Limb (tissue), 2 donors: ENCODE results near the gene SMU1.

Source experiments
- DNase-seq, 2 donors: peaks; one replicate each; pipeline ENCODE4 v3.0.0-alpha.2; 2016; ENCODE audit errors: extremely low spot score in 2 of 2

The SMU1 gene

DNA sequence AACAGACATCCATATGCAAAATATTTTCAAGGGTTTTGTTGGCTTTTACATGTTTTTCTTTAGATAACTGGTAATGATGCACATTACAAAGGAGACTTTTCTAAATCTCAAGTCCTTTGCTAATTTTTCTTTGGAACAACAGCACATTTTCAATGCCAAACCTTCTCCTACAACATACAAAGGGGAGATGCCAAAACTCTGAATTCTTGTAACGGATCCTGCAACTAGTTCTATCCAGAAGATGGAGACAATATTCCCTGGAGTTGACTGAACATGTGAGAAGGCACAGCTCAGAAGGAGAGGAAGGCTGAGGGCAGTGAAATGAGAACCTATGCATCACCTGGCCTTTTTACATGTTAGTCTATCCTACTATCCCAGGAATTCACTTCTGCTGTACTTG, 30.4 kb downstream of the SMU1 start:
- no peak for DNase-seq

DNA sequence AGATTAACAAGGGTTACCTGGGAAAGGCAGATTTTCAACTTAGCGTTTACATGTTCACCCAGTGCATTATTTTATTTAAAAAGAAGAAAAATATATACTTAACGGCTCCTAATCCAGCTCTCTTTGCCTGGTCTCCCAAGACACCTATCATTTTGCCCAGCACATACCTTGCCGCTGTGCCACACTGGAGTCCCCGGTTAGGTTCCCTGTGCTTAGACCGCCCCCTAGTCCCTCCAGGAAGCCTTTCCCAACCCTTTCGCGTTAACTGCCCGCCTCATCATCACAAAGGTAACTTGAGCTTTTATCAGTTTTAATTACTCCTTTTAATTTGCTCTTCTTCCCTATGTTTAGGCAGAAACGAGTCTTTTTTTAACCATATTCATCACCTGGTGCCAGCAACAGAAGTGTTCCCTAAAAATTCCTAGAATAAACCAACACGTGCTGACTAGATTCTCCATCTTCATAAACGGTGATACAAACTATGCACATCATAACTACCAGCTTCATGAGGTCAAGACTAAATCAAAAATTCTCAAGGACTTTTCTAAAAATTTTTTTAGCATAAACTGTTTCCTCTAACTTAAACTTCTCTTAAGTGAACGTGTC, 31.7 kb downstream of the SMU1 start:
- peak in 1 of 2 donors; percentile 58 for DNase-seq

DNA sequence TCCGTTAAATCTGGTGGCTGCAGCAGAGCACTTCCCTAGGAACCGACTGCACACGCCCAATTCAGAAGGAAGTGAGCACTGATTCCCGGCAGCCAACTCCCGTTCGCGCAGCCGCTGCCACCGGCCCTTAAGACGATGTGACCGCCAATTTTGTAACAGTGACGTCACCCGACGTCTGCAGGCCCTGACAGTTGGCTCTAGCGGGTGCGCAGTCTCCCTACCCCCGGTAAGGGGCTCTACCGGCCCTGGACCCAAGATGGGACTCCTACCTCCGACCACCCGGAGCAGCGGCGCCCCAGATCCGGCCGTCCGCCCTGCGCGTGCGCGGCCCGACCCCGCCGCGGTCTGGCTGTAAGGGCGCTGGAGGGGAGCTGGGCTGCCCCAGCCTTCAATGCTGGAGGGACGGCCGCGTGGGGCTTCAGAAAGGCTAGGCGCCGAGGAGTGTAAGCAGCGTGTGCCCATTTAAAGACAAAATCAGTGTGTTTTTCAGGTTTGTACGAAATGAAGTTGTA, 32.3 kb downstream of the SMU1 start:
- DNase-seq, result peak; percentile 86 to 89

DNA sequence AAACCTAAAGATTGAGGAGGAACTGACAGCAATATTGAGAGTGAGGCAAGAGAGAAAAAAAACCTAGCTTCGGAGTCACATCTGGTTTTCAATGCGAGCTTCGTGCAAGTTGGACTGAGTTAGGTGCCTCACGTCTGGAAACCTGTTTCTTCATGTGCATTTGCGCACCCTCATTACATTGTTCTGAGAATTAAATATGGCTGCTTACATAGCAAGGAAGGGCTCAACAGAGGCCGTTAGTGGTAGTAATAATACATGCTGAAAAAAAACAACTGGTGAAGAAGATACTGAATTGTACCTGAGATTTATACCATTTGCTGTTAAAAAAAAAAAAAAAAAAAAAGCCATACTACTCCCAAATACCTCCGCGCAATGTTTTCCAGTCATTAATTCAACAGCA, 32.8 kb downstream of the SMU1 start:
- no peak for DNase-seq

DNA sequence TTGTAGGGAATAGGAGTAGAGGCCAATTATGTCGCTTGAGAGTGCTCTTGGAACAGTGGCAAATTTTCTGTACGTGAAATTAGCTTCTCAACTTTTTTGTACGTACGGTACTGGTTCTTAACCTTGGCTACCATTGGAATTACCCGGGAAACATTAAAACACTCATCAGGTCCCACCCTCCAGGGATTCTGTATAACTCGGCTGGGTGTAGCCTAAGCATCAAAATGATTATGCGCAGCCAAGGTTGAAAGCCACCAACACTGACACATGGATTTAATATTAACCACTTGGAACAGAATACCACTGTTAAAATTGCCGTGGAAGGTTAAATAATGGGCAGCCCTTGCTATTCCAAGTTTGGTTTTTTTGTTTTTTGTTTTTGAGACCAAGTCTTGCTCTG, 34.0 kb downstream of the SMU1 start:
- no peak for DNase-seq

DNA sequence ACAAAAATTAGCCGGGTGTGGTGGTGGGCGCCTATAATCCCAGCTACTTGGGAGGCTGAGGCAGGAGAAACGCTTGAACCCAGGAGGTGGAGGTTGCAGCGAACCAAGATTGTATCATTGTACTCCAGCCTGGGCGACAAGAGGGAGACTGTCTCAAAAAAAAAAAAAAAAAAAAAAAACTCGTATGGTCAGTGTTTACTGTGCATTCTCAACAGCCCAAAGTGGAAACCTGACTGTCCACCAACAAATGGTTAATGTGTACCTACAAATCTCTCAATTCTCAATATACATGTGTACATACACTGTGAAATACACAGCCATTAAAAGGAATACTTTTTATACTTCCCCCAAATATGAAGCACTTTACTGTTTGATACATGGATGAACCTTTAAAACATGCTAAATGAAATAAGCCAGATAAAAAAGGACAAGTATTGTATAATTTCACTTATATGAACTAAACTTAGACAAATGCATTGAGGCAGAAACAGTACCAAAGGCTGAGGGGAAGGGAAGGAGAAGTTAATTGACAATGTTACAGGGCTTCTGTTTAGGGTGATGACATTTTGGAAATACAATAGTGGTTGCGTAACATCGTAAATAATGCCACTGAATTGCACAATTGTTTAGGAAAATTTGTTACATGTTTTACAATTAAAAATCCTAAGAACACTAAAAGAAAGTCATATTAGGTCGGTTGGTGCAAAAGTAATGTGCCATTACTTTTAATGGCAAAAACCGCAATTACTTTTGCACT, 34.9 kb downstream of the SMU1 start:
- DNase-seq, result no peak

DNA sequence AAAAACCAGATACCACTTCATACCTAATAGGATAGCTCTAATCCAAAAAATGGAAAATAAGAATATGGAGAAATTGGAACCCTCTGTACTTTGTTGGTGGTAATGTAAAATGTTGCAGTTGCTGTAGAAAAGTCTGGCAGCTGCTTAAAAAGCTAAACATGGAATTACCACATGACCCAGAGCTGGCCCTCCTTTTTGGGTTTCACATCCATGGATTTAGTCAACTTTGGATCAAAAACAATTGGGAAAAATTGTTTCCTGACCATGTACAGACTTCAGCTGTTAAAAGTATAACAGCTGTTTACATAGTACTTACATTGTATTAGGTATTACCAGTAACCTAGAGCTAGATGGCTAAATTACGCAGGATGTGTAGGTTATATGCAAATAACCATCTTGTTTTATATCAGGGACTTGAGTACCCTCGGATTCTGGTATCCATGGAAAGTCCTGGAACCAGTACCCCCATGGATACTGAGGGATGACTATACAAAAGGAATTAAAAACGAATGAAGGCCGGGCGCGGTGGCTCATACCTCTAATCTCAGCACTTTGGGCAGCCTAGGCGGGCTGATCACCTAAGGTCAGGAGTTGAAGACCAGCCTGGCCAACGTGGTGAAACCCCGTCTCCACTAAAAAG, 35.6 kb downstream of the SMU1 start:
- no peak for DNase-seq

DNA sequence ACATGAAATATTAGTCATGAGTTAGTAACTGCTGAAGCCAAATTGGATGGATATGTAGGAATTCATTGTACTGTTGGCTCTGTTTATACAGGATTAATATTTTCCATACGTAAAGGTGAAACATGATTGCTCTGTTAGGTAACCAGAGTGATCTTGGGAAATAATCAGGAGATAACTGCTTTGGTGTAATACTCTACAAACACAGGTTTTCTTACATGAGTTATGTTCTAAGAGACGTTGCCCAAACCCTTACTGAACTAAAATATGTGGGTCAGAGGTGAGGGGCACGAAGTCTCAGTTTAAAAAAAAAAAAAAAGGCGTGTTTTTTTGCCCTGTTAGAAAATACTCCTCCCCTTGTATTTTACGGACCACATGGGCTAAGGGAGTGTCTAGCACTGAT, 43.6 kb downstream of the SMU1 start:
- DNase-seq, result no peak

DNA sequence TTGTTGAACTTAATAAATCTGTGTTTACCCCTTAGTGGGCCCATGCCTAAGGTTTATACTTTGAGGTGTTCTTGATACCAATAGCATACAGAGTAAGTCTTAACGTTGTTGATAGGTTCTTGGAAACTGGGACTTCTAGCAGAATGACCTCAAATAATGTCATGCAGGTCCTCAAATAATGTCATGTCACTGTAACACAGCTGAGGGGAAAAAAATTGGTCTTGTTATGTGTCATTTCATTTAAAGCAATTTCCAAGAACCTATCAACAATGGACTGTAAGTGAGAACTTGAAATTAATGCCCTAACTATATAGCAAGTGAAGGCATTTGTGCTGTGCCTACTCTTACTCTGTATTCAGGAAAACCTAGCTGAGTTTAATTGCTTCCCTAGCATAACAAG, 44.2 kb downstream of the SMU1 start:
- DNase-seq, result no peak

DNA sequence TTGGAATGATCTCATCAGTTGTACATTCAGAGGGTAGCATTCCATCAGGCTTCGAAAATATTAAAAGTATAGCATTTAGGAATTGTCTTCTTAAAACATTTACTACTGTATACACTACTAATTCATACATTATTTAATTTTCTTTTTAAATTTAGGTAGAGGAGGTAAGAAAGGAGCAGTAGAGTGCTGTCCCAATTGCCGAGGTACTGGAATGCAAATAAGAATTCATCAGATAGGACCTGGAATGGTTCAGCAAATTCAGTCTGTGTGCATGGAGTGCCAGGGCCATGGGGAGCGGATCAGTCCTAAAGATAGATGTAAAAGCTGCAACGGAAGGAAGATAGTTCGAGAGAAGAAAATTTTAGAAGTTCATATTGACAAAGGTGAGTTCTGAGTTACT, 46.2 kb downstream of the SMU1 start:
- no peak for DNase-seq

DNA sequence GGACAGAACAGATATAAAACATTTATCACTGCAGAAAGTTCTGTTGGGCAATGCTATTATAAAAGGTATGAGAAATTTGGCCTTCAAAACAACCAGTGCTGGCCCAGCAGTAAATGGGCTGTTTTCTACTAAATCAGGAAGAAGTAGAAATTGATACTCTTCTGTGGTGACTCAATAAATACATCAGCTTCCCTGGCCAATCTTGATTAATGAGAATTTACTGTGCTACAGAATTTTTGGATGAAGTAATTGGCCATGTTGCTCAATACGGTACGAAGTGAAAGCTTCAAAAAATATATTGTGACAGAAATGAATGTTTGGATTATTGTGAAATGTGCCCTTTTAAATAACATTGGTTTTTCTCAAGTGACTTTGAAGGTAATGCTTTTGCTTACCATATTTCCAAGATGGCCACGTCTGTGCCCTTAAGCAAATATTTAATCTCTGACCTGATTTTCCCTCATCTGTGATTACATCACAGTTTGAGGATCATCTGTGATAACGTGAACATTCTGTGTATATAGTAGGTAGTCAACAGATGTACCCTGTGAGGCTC, 47.2 kb downstream of the SMU1 start:
- no peak for DNase-seq

DNA sequence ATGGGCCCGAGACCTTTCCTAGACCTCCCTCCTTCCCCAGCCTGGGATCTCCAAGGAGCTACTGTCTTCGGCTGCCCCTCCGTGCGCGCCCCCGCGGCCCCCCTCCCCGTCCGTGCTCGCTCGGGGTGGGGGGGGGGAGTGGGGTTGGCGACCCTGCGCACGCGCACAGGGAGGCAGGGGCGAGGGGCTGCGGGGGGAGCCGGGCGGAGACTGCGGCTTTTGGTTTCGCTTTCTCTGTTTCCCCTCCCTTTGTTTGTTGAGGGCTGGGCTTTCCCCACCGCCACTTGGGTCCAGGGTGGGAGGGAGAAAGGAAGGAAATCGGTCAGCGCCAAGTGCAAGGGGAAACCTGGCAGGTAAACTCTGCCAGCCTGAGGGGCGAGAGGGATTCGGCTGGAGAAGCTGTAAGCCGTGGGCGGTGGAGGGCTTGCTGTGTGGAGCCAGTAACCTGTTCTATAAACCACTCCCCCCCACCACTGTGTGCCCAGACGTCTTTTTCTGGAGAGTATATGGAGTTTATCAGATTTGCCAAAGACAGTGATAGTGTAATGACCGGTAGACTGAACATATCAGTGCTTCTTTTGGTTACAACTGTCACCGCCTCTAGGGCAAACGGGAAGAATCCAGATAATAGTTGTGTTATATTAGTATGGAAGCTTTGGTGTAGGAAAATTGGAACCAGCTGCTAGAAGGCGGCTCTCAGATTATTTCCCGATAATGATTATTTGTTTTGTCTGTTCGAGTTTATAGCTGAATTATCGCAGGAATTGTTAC, 50.7 kb downstream of the SMU1 start:
- peak; percentile 61 to 93 for DNase-seq

DNA sequence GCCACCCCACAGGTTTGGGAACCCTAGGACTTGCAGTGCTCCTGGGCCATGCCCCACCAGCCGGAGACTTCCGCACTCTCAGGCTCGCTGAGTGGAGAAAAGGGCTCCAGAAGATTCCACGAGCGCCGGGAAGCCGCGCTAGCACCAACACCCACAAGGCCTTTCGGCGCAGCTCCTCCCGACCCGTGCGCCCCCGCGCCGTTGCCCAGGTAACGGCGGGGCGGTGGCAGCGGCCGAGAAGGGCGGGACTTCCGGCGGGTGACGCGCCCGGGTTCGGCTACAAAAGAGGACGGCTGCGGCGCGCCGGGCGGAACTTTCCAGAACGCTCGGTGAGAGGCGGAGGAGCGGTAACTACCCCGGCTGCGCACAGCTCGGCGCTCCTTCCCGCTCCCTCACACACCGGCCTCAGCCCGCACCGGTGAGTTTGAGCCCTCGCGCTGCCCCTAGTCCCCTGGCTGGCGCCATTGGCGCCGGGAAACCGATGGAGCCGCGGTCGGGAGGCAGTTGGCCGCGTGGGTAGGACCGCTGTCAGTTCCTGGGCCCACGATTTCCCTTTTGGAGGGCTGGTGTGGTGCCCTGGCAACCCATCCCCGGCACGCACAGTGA, 51.4 kb downstream of the SMU1 start, which contains the start of gene DNAJA1:
Gene DNAJA1, plus strand, starts transcription at position 308 of the 606 bp plus-strand sequence. CDS start 1,212 bp downstream, outside the sequence.
- peak; percentile 94 to 98 for DNase-seq

DNA sequence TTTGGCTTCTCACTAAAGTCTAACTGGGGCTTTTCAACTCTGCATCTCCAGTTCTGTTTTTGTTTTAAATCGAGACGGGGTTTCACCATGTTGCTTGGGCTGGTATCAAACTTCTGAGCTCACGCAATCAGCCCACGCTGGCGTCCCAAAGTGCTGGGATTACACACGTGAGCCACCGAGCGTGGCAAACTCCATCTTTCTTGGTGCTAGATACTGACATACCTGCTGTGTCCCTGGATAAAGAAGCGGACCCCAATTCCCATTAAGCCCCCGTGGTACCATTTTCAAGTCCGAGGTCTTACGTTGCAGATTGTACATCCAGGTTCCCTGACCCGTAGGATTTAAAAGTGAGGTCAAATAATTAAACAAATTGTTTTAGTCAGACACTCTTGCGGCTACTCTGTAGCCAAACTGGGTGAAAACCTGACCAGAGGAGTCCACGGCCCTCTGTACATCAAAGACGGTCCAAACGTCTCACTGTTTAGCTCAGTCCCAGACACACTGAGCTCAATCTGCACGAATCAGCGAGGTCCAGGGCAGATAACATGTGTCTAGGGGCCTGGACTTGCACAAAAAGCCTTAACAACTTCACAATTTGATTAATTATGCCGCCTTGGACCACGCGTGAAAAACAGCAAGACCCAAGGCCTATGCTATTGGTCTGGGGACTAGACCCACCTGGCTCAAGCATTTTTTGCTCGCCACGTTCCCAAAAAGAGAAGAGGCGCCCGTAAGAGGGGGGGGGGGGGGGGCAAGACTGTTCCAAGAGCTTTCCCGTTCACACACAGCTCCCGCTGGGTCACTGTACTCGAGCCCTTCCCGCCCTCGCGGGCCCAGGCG, 52.1 kb downstream of the SMU1 start:
- DNase-seq, result peak in 1 of 2 donors; percentile 38

DNA sequence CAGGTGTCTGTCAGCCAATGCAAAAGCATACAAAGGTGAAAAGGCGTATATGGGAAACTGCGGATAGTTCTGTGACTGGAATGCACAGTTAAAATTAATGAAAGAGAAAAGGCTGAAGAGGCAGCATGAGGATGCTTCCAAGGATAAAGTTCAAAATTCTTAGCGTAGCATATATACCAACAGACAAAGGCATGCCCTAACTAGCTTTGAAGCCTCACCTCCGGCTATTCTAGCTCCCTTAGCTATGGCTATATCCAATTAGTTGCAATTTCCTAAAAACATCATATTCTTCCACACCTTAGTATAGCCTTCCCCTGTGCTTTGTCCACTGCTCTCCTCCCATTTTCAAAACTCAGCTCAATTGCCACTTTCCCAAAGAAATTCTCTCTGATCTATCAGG, 52.8 kb downstream of the SMU1 start:
- no peak for DNase-seq

DNA sequence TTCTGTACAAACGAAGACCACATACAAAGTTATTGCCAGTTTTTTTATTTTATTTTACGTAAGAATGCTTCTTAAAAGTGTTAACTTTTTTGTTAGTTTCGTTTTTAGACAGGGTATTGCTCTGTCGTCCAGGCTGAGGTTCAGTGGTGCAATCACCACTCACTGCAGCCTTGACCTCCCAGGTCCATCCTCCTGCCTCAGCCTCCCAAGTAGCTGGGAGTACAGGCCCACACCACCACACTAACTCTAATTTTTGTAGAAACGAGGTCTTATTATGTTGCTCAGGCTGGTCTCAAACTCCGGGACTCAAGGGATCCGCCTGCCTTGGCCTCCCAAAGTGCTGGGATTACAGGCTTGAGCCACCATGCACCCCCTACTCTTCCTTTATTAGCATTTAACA, 53.7 kb downstream of the SMU1 start:
- no peak for DNase-seq

DNA sequence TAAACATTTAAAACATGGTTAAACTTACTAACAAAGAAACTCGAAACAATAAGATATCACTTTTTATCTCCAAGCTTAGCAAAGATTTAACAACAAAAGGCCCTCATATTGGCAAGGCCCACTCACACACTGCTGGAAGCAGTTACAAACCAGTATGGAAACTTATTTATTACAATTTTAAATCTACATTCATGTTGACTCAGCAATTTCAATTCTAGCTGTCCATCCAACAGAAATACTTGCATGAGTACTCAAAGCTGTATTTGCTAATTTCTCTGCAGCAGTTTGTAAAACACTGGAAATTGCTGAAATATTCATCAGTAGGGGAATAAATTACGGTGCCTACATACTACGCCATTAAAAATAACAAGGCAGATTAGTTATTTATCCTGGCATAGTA, 54.2 kb downstream of the SMU1 start:
- no peak for DNase-seq

DNA sequence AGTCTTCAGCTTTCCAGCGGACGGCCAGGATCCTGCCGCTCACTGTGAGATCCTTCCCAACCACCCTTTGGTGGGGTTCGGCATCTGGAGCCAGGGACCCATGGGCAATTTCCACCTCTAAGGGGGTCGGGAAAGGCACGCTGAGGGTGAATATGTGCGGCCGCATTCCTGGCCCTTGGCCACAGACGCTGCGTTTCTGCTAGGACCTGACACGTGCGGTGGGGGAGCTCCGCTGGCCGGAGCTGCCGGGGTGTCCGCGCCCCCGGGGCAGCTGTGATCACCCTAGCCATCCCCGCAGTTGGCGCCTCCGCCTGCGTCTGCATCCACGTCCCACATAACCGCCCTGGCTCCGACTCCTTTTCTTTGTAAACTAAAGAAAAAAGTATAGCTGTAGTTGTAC, 56.7 kb downstream of the SMU1 start:
- DNase-seq, result no peak

DNA sequence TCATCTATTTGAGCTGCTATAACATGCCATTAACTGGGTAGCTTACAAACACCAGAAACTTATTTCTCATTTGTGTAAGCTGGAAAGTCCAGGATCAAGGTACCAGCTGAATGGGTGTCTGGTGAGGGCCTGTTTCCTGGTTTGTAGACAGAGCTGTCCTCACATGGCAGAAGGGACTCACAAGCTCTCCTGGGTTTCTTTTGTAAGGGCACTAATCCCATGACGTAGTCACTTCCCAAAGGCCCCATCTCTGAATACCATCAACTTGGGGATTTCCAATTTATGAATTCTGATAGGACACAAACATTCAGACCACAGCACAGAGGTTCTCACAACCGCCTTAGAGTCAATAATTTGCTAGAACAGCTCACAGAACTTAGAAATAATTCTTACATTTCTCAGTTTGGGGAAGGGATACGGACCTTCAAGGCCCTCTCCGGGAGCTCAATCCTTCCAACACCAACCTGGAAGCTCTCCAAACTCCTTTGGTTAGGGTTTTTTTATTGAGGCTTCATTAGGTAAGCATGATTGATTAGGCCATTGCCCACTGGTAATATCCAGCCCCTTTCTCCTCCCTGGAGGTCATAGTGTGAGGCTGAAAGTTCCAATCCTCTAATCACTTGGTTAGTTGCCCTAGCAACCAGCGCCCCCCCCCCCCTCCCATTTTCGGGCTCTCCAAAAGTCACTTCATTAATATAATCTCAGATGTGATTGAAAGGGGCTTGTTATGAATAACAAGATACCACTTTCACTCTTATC, 59.0 kb downstream of the SMU1 start:
- no peak for DNase-seq
